ENCODE data around the gene MINDY2.

MINDY2 gene

GRCh38 chr15:58770857-58771620 lies at the start of gene MINDY2:
TSS of gene MINDY2 (plus strand) at chr15:58771302. CDS start at chr15:58771396, 94 bp downstream.
- peak; percentile 96 for DNase-seq (ENCODE audit: low read depth)

- DNase-seq (ENCODE audit: low read depth) = no peak
These were observed 46.6 kb upstream of the MINDY2 start for GRCh38 chr15:58724466-58724865.

- DNase-seq (ENCODE audit: low read depth) = no peak
These were observed 44.2 kb upstream of the MINDY2 start for GRCh38 chr15:58726867-58727266.

- DNase-seq (ENCODE audit: low read depth) = peak; percentile 65
These were observed 39.2 kb upstream of the MINDY2 start for GRCh38 chr15:58731756-58732535.

- DNase-seq (ENCODE audit: low read depth) = no peak
These were observed 38.3 kb upstream of the MINDY2 start for GRCh38 chr15:58732625-58733363.

GRCh38 chr15:58734859-58735258 lies 36.2 kb upstream of the MINDY2 start:
- no peak for DNase-seq (ENCODE audit: low read depth)

- DNase-seq (ENCODE audit: low read depth) = no peak
These were observed 35.0 kb upstream of the MINDY2 start for GRCh38 chr15:58736018-58736643.

- no peak for DNase-seq (ENCODE audit: low read depth)
These were observed 33.8 kb upstream of the MINDY2 start for GRCh38 chr15:58737298-58737697.

GRCh38 chr15:58738046-58738707 lies 32.9 kb upstream of the MINDY2 start:
- no peak for DNase-seq (ENCODE audit: low read depth)

- no peak for DNase-seq (ENCODE audit: low read depth)
These were observed 30.7 kb upstream of the MINDY2 start for GRCh38 chr15:58740436-58740835.

- no peak for DNase-seq (ENCODE audit: low read depth)
These were observed 30.1 kb upstream of the MINDY2 start for GRCh38 chr15:58741032-58741431.

GRCh38 chr15:58742022-58742813 lies 28.9 kb upstream of the MINDY2 start:
- DNase-seq (ENCODE audit: low read depth) = peak; percentile 73

GRCh38 chr15:58742819-58743502 lies 28.1 kb upstream of the MINDY2 start:
- DNase-seq (ENCODE audit: low read depth) = no peak

- DNase-seq (ENCODE audit: low read depth) = no peak
These were observed 24.9 kb upstream of the MINDY2 start for GRCh38 chr15:58746174-58746573.

- DNase-seq (ENCODE audit: low read depth) = no peak
These were observed 22.9 kb upstream of the MINDY2 start for GRCh38 chr15:58748040-58748851.

GRCh38 chr15:58748852-58749531 lies 22.1 kb upstream of the MINDY2 start:
- DNase-seq (ENCODE audit: low read depth) = no peak

GRCh38 chr15:58749532-58750337 lies 21.4 kb upstream of the MINDY2 start, which contains the start of gene ADAM10:
TSS of gene ADAM10 (minus strand) at chr15:58749707. CDS start at chr15:58749534, 173 bp downstream.
- peak; percentile 93 for DNase-seq (ENCODE audit: low read depth)

GRCh38 chr15:58752716-58753115 lies 18.4 kb upstream of the MINDY2 start:
- no peak for DNase-seq (ENCODE audit: low read depth)
